Upper lobe of left lung (tissue), 6 donors: ENCODE measurements around the gene TSN. TPM values are rescaled to one million over a fixed set of nuclear protein-coding genes. Genes with fewer than 3 reads are reported as not detected.

Experiments used
- ATAC-seq, 2 donors: fragments of 200-7000 bp; cut with Tn5 transposase; one replicate each; pipeline ENCODE4 v1.9.1; 2022; ENCODE audit warnings: mild to moderate bottlenecking in 2 of 2, moderate library complexity in 2 of 2; ENCODE audit not compliant: low FRiP score in 2 of 2
- DNase-seq, 2 donors: peaks; one replicate each; pipeline ENCODE4 v3.0.0-alpha.2; 2019 to 2020
- H3K27ac ChIP-seq, 4 donors: fragments of 200-600 bp; sonication (generic); one replicate each; pipeline ENCODE4 v1.5.1; 2016 to 2019
- H3K27me3 ChIP-seq, 4 donors: fragments of 200-600 bp; sonication (generic); one replicate each; pipeline ENCODE4 v1.5.1; 2017 to 2019
- H3K36me3 ChIP-seq, 4 donors: fragments of 200-600 bp; sonication (generic); one replicate each; pipeline ENCODE4 v1.5.1; 2016 to 2019
- H3K4me1 ChIP-seq, 4 donors: fragments of 200-600 bp; sonication (generic); one replicate each; pipeline ENCODE4 v1.5.1; 2018 to 2019
- H3K4me3 ChIP-seq, 4 donors: fragments of 200-600 bp; sonication (generic); one replicate each; pipeline ENCODE4 v1.5.1; 2017 to 2019; ENCODE audit warnings: mild to moderate bottlenecking in 2 of 4, moderate library complexity in 1 of 4
- H3K9me3 ChIP-seq, 4 donors: fragments of 200-600 bp; sonication (generic); one replicate each; pipeline ENCODE4 v1.5.1; 2018 to 2019
- CTCF ChIP-seq, 6 experiments: fragments of 450-650 bp in 4 of 6; fragments of 200-600 bp in 2 of 6; sonication (generic) in 2 of 6; IDR thresholded peaks; one replicate each; pipeline ENCODE4 v1.5.1; 2016 to 2019; ENCODE audit warnings: antibody characterized with exemption in 6 of 6
- EP300 ChIP-seq, 4 donors: sonication (generic); formaldehyde crosslinking; IDR thresholded peaks; one replicate each; pipeline ENCODE4 v1.5.1; 2017; ENCODE audit warnings: antibody characterized with exemption in 4 of 4, control low read depth in 2 of 4
- POLR2A ChIP-seq, 4 donors: fragments of 450-650 bp; IDR thresholded peaks; one replicate each; pipeline ENCODE4 v1.5.1; 2016 to 2017; ENCODE audit warnings: antibody characterized with exemption in 4 of 4, mild to moderate bottlenecking in 2 of 4
- POLR2AphosphoS5 ChIP-seq, 2 donors: sonication (generic); formaldehyde crosslinking; IDR thresholded peaks; one replicate each; pipeline ENCODE4 v1.5.1; 2017; ENCODE audit warnings: antibody characterized with exemption in 2 of 2
- WGBS, 2 donors: methylation state at CpG; one replicate each; pipeline ENCODE4 v1.1.5; 2017 to 2018; 5-methylcytosine and 5-hydroxymethylcytosine counted together
- total RNA-seq, 6 donors: library from RNA; depleted of rRNA in 4 of 6; stranded (reverse); fragments of >200 nt in 4 of 6; gene quantifications; one replicate each; pipeline versions ENCODE4 v1.1.0 to v1.2.1, GENCODE V29; 2016 to 2021
- donor health status: DM: no; HTN: no; CAD: no; lungs with moderate emphysema.
- donor health status: DM: no; HTN: yes; CAD: no; lungs with severe emphysema.

TSN gene
- total RNA-seq, 6 donors from 2014 or later, result 8.3 to 52.8 (median 40.0) TPM

DNA sequence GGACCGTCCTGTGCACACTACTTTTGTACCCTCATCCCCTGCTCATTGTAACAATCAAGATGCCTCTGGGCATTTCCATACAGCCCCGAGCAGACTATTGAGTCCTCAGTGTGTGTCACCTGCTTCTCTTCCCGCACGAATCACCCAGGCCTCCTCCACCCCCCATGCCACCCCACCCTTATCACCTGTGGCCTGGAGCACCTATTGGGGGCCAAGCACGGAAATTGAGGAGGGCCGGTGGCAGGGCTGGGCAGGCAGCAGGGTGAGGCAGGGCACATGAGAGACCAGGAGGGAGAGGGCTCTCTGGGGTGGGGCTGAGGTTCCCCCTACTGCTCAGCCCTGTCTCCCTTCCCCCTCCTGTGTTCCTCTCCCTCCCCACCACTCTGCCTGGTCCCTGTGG is 14.5 kb upstream of the TSN start:
- Histone ChIP-seq H3K4me3 (no peak overlapping the region), H3K36me3 (no peaks in the 10 kb centered on the region), H3K27me3 (no peaks in the 10 kb centered on the region), H3K9me3 (no peaks in the 10 kb centered on the region), H3K27ac (no peak overlapping the region), H3K4me1 (peaks cover 0 to 10% (median 4%) of the 10 kb centered on the region in 4 donors)
- WGBS, 2 donors, result 77 to 82% methylated on average over 4 to 6 of the region's 6 CpGs
- no peak for ATAC-seq
- TF ChIP-seq CTCF (IDR thresholded peaks at IDR 0.05) (no peak), EP300 (IDR thresholded peaks at IDR 0.05) (no peak), POLR2A (IDR thresholded peaks at IDR 0.05) (no peak), POLR2AphosphoS5 (IDR thresholded peaks at IDR 0.05) (no peak)
- DNase-seq, result no peak

- no peak for DNase-seq
- Histone ChIP-seq H3K4me1 (peaks cover 0 to 7% (median 4%) of the 10 kb centered on the region in 4 donors), H3K27me3 (no peaks in the 10 kb centered on the region), H3K4me3 (no peak overlapping the region), H3K36me3 (no peaks in the 10 kb centered on the region), H3K27ac (no peak overlapping the region), H3K9me3 (no peaks in the 10 kb centered on the region)
- 91 to 93% methylated on average over 3 of the region's 3 CpGs for WGBS, 2 donors
- TF ChIP-seq POLR2AphosphoS5 (IDR thresholded peaks at IDR 0.05), result no peak
- TF ChIP-seq CTCF (IDR thresholded peaks at IDR 0.05), result no peak
- no peak for TF ChIP-seq POLR2A (IDR thresholded peaks at IDR 0.05)
- TF ChIP-seq EP300 (IDR thresholded peaks at IDR 0.05), result no peak
- ATAC-seq, result no peak
These were observed 14.0 kb upstream of the TSN start for GRCh38 chr2:121741450-121741849.

DNA sequence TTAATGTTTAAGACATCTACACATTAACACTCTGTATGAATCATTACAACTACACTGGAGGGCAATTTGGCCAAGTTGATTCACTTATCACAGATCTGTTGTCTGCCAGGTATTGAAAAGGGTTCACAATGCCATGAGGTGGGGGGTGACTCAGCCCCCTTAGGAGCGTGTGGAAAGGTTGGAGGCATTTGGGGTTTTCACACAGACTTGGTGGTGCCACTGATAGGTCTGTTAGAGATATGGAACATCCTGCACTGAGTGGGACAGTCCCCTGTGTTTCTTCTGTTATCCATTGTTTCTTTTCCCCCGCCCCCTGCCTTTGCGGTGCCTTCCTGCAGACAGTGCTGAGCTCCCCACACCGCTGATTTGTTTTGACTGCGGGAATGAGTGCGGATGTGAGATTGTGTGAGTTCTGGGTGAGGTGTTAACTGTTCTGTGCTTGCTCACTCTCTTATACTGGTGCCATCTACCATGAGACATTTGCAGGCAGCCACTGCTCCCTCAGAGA is 9.3 kb upstream of the TSN start:
- Histone ChIP-seq H3K4me3 (no peak overlapping the region), H3K4me1 (no peaks in the 10 kb centered on the region), H3K27ac (peak overlapping the region in 1 of 4 donors; percentile 42), H3K27me3 (no peaks in the 10 kb centered on the region), H3K9me3 (no peaks in the 10 kb centered on the region), H3K36me3 (no peaks in the 10 kb centered on the region)
- 43 to 56% methylated on average over 6 of the region's 6 CpGs for WGBS, 2 donors
- TF ChIP-seq EP300 (IDR thresholded peaks at IDR 0.05) (no peak), POLR2A (IDR thresholded peaks at IDR 0.05) (no peak), POLR2AphosphoS5 (IDR thresholded peaks at IDR 0.05) (no peak), CTCF (IDR thresholded peaks at IDR 0.05) (no peak)
- no peak for ATAC-seq
- DNase-seq, result no peak

DNA sequence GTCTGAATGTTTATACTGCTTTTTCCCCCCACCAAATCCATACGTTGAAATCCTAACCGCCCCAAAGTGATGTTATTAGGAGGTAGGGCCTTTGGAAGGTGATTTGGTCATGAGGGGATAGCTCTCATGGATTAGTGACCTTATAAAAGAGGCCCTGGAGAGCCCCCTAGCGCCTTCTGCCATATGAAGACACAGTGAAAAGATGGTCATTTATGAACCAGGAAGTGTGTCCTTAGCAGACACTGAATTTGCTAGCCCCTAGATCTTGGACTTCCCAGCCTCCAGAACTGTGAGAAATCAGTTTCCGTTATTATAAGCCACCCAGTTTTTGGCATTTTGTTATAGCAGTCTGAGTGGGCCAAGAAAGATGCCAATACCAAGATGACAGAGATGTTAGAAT is 7.2 kb upstream of the TSN start:
- 64 to 80% methylated on average over 4 of the region's 4 CpGs for WGBS, 2 donors
- Histone ChIP-seq H3K4me3 (no peak overlapping the region), H3K9me3 (no peaks in the 10 kb centered on the region), H3K4me1 (no peaks in the 10 kb centered on the region), H3K27me3 (no peaks in the 10 kb centered on the region), H3K27ac (no peak overlapping the region), H3K36me3 (no peaks in the 10 kb centered on the region)
- TF ChIP-seq CTCF (IDR thresholded peaks at IDR 0.05) (peak in 1 of 6 experiments; percentile 6), EP300 (IDR thresholded peaks at IDR 0.05) (no peak), POLR2A (IDR thresholded peaks at IDR 0.05) (no peak), POLR2AphosphoS5 (IDR thresholded peaks at IDR 0.05) (no peak)
- ATAC-seq (peak in 1 of 2 donors; percentile 63), DNase-seq (no peak)

- 3 to 5% methylated on average over 8 of the region's 8 CpGs for WGBS, 2 donors
- Histone ChIP-seq H3K4me1 (peaks cover 20 to 32% (median 25%) of the 10 kb centered on the region in 4 donors), H3K36me3 (peaks cover 1 to 21% (median 6%) of the 10 kb centered on the region in 4 donors), H3K27ac (peak overlapping the region; percentile 32 to 84 (median 82)), H3K9me3 (no peaks in the 10 kb centered on the region), H3K27me3 (no peaks in the 10 kb centered on the region), H3K4me3 (peak overlapping the region; percentile 83 to 96 (median 91))
- no peak for DNase-seq
- TF ChIP-seq POLR2AphosphoS5 (IDR thresholded peaks at IDR 0.05) (no peak), CTCF (IDR thresholded peaks at IDR 0.05) (no peak), POLR2A (IDR thresholded peaks at IDR 0.05) (no peak), EP300 (IDR thresholded peaks at IDR 0.05) (no peak)
- ATAC-seq, result no peak
These were observed 607 bp upstream of the TSN start for GRCh38 chr2:121754851-121755236.
